CD4-positive, alpha-beta memory T cell (primary cell): ENCODE results near the gene LCE1C. TPM values are rescaled to one million over a fixed set of nuclear protein-coding genes. Genes with fewer than 3 reads are reported as not detected.

Experiments
- CTCF ChIA-PET: fragments of 350-600 bp; sonication (Branson Sonifier 250); formaldehyde crosslinking; loops from one replicate; lab custom pipeline; 2021; ENCODE audit warnings: inconsistent platforms; ENCODE audit not compliant: partially characterized antibody; lab: Charles Lee
- POLR2A ChIA-PET: fragments of 350-600 bp; sonication (Branson Sonifier 250); formaldehyde crosslinking; loops from one replicate; lab custom pipeline; 2021; ENCODE audit not compliant: partially characterized antibody; lab: Charles Lee
- DNase-seq, 5 donors: peaks; one replicate each; pipeline versions ENCODE4 v3.0.0 to v3.0.0-alpha.2; 2020 to 2022; ENCODE audit warnings: mixed read lengths in 1 of 5
- H3K27ac ChIP-seq: one replicate; pipeline ENCODE4 v1.7.0; 2013; ENCODE audit warnings: low read depth, low read length
- H3K27me3 ChIP-seq: 2 replicates; pipeline ENCODE4 v1.7.0; 2013; ENCODE audit warnings: mild to moderate bottlenecking, low read length, moderate library complexity; ENCODE audit not compliant: insufficient read depth
- H3K36me3 ChIP-seq: 2 replicates; pipeline ENCODE4 v1.7.0; 2013; ENCODE audit warnings: mild to moderate bottlenecking, low read length, moderate library complexity; ENCODE audit not compliant: insufficient read depth
- H3K4me1 ChIP-seq: 2 replicates; pipeline ENCODE4 v1.7.0; 2013; ENCODE audit warnings: mild to moderate bottlenecking, low read length, moderate library complexity; ENCODE audit not compliant: insufficient read depth
- H3K4me3 ChIP-seq, 2 donors: one replicate each; pipeline ENCODE4 v1.7.0; 2013; ENCODE audit warnings: low read length in 2 of 2, mild to moderate bottlenecking in 1 of 2
- H3K9me3 ChIP-seq, 2 donors: one replicate each; pipeline ENCODE4 v1.7.0; 2013; ENCODE audit warnings: low read length in 2 of 2, control low read depth in 1 of 2; ENCODE audit not compliant: control insufficient read depth in 1 of 2
- H3K27ac Mint-ChIP-seq, 7 donors: one replicate each; pipeline ENCODE4 v1.8.0; 2020 to 2021; ENCODE audit warnings: mixed read lengths in 7 of 7, mild to moderate bottlenecking in 6 of 7, inconsistent platforms in 3 of 7, moderate library complexity in 3 of 7
- H3K27me3 Mint-ChIP-seq, 2 donors: one replicate each; pipeline ENCODE4 v1.8.0; 2020 to 2021; ENCODE audit warnings: mixed read lengths in 2 of 2
- H3K36me3 Mint-ChIP-seq, 2 donors: one replicate each; pipeline ENCODE4 v1.8.0; 2020 to 2021; ENCODE audit warnings: mixed read lengths in 2 of 2, inconsistent platforms in 1 of 2, mild to moderate bottlenecking in 1 of 2
- H3K4me1 Mint-ChIP-seq, 4 donors: one replicate each; pipeline ENCODE4 v1.8.0; 2020 to 2021; ENCODE audit warnings: mixed read lengths in 4 of 4, mild to moderate bottlenecking in 1 of 4
- H3K4me3 Mint-ChIP-seq, 8 donors: one replicate each; pipeline ENCODE4 v1.8.0; 2020 to 2021; ENCODE audit warnings: mixed read lengths in 8 of 8, mild to moderate bottlenecking in 7 of 8, moderate library complexity in 6 of 8, inconsistent platforms in 3 of 8
- H3K9me3 Mint-ChIP-seq, 8 donors: one replicate each; pipeline ENCODE4 v1.8.0; 2020 to 2021; ENCODE audit warnings: mixed read lengths in 8 of 8, mild to moderate bottlenecking in 5 of 8, inconsistent platforms in 3 of 8, moderate library complexity in 1 of 8
- intact Hi-C: fragments of 100-400 bp; cut with micrococcal nuclease; formaldehyde crosslinking; loops from one replicate; pipeline ENCODE4 v1.15.1; 2023
- polyA plus RNA-seq, 2 donors: library from polyadenylated mRNA; unstranded; fragments of 300-500 nt; fragmentation: Illumina TruSeq; gene quantifications; one replicate each; pipeline ENCODE4 v1.2.3, GENCODE V29; 2021
- total RNA-seq, 2 experiments: library from RNA; stranded (reverse); gene quantifications; one replicate each; pipeline ENCODE4 v1.2.3, GENCODE V29; 2021

Gene LCE1C
- total and polyA plus RNA-seq, 4 experiments from 2014 or later, result not detected

GRCh38 chr1:152760551-152761190, 45.8 kb downstream of the LCE1C start:
- no peak overlapping the region for H3K4me3 Mint-ChIP-seq

GRCh38 chr1:152759453-152760173, 46.8 kb downstream of the LCE1C start:
- Mint-ChIP-seq H3K27ac (no peak overlapping the region), H3K9me3 (peaks cover 0 to 4% (median 0%) of the 10 kb centered on the region in 8 donors), H3K4me3 (no peak overlapping the region), H3K4me1 (no peaks in the 10 kb centered on the region), H3K27me3 (peaks cover 22% of the 10 kb centered on the region in 2 donors), H3K36me3 (no peaks in the 10 kb centered on the region)
- POLR2A ChIA-PET, result no interaction called here
- Histone ChIP-seq H3K27ac (no peak overlapping the region), H3K27me3 (no peaks in the 10 kb centered on the region), H3K4me1 (no peaks in the 10 kb centered on the region), H3K36me3 (no peaks in the 10 kb centered on the region), H3K4me3 (no peak overlapping the region), H3K9me3 (no peaks in the 10 kb centered on the region)
- no peak for DNase-seq
- intact Hi-C loops, result no loop called here
- CTCF ChIA-PET, result no interaction called here

More at GRCh38 chr1:152760551-152761190, 45.8 kb downstream of the LCE1C start:
- Histone ChIP-seq H3K9me3 (no peaks in the 10 kb centered on the region), H3K27ac (no peak overlapping the region), H3K27me3 (no peaks in the 10 kb centered on the region), H3K4me3 (no peak overlapping the region), H3K4me1 (no peaks in the 10 kb centered on the region), H3K36me3 (no peaks in the 10 kb centered on the region)
- Mint-ChIP-seq H3K27me3 (peaks cover 17 to 27% of the 10 kb centered on the region in 2 donors), H3K9me3 (peaks cover 0 to 4% (median 0%) of the 10 kb centered on the region in 8 donors), H3K4me1 (no peaks in the 10 kb centered on the region), H3K27ac (no peak overlapping the region), H3K36me3 (no peaks in the 10 kb centered on the region)
- DNase-seq, result no peak
- POLR2A ChIA-PET, result no interaction called here
- intact Hi-C loops, result no loop called here
- CTCF ChIA-PET, result no interaction called here

- Mint-ChIP-seq H3K4me3 (no peak overlapping the region), H3K9me3 (peaks cover 0 to 4% (median 0%) of the 10 kb centered on the region in 8 donors), H3K4me1 (no peaks in the 10 kb centered on the region), H3K36me3 (no peaks in the 10 kb centered on the region), H3K27ac (no peak overlapping the region), H3K27me3 (peaks cover 21 to 25% of the 10 kb centered on the region in 2 donors)
- H3K27ac ChIP-seq, result no peak overlapping the region
- CTCF ChIA-PET, result no interaction called here
- H3K36me3 ChIP-seq, result no peaks in the 10 kb centered on the region
- H3K4me3 ChIP-seq, result no peak overlapping the region
- no peaks in the 10 kb centered on the region for H3K4me1 ChIP-seq
- H3K9me3 ChIP-seq, result no peaks in the 10 kb centered on the region
- POLR2A ChIA-PET, result no interaction called here
- H3K27me3 ChIP-seq, result no peaks in the 10 kb centered on the region
- intact Hi-C loops, result no loop called here
- DNase-seq, result no peak
These were observed 47.8 kb downstream of the LCE1C start for GRCh38 chr1:152758636-152759035.

- H3K27ac ChIP-seq, result no peak within 1 kb of the TSS
- no peaks in the 10 kb centered on the region for H3K27me3 ChIP-seq
- no peaks in the 10 kb centered on the region for H3K36me3 Mint-ChIP-seq
- H3K27ac Mint-ChIP-seq, result no peak within 1 kb of the TSS
- peaks cover 0 to 4% (median 0%) of the 10 kb centered on the region in 8 donors for H3K9me3 Mint-ChIP-seq
- DNase-seq, result no peak
- H3K9me3 ChIP-seq, result no peaks in the 10 kb centered on the region
- H3K4me3 ChIP-seq, result no peak within 1 kb of the TSS
- no peaks in the 10 kb centered on the region for H3K4me1 ChIP-seq
- no peaks in the 10 kb centered on the region for H3K4me1 Mint-ChIP-seq
- CTCF ChIA-PET, result no interaction called here
- H3K4me3 Mint-ChIP-seq, result no peak within 1 kb of the TSS
- intact Hi-C loops, result no loop called here
- POLR2A ChIA-PET, result no interaction called here
- H3K36me3 ChIP-seq, result no peaks in the 10 kb centered on the region
- H3K27me3 Mint-ChIP-seq, result peaks cover 20 to 25% of the 10 kb centered on the region in 2 donors
These were observed 48.7 kb downstream of the LCE1C start, which contains the start of gene KPRP for GRCh38 chr1:152757747-152758146. Gene KPRP, plus strand, starts transcription at chr1:152758025. Its CDS starts 1,564 bp downstream, at chr1:152759589.

GRCh38 chr1:152756872-152757271, 49.6 kb downstream of the LCE1C start:
- CTCF ChIA-PET, result no interaction called here
- Mint-ChIP-seq H3K9me3 (peaks cover 0 to 4% (median 0%) of the 10 kb centered on the region in 8 donors), H3K27me3 (peaks cover 17 to 25% of the 10 kb centered on the region in 2 donors)

More at GRCh38 chr1:152756872-152757271, 49.6 kb downstream of the LCE1C start:
- intact Hi-C loops, result no loop called here
- Histone ChIP-seq H3K36me3 (no peaks in the 10 kb centered on the region), H3K9me3 (no peaks in the 10 kb centered on the region), H3K4me3 (no peak overlapping the region), H3K27ac (no peak overlapping the region), H3K4me1 (no peaks in the 10 kb centered on the region), H3K27me3 (no peaks in the 10 kb centered on the region)
- POLR2A ChIA-PET, result no interaction called here
- DNase-seq, result no peak
- Mint-ChIP-seq H3K4me1 (no peaks in the 10 kb centered on the region), H3K27ac (no peak overlapping the region), H3K36me3 (no peaks in the 10 kb centered on the region), H3K4me3 (no peak overlapping the region)

Other genes with a start within 250 kb of the LCE1C start
- not detected for gene LCE3E, start 239.9 kb downstream of the LCE1C start, total RNA-seq
- not detected for gene LCE3E, start 239.9 kb downstream of the LCE1C start, polyA plus RNA-seq
- gene LCE3D, start 226.1 kb downstream of the LCE1C start, total RNA-seq, result not detected
- gene LCE3D, start 226.1 kb downstream of the LCE1C start, polyA plus RNA-seq, result not detected
- not detected for gene LCE3C, start 206.4 kb downstream of the LCE1C start, total RNA-seq
- not detected for gene LCE3C, start 206.4 kb downstream of the LCE1C start, polyA plus RNA-seq
- gene LCE3B, start 192.8 kb downstream of the LCE1C start, total RNA-seq, result not detected
- not detected for gene LCE3B, start 192.8 kb downstream of the LCE1C start, polyA plus RNA-seq
- not detected for gene LCE3A, start 183.5 kb downstream of the LCE1C start, total RNA-seq
- not detected for gene LCE3A, start 183.5 kb downstream of the LCE1C start, polyA plus RNA-seq
- not detected for gene LCE2D, start 143.3 kb downstream of the LCE1C start, total RNA-seq
- gene LCE2D, start 143.3 kb downstream of the LCE1C start, polyA plus RNA-seq, result not detected
- not detected for gene LCE2C, start 131.4 kb downstream of the LCE1C start, total RNA-seq
- not detected for gene LCE2C, start 131.4 kb downstream of the LCE1C start, polyA plus RNA-seq
- gene LCE2B, start 120.5 kb downstream of the LCE1C start, total RNA-seq, result not detected
- gene LCE2B, start 120.5 kb downstream of the LCE1C start, polyA plus RNA-seq, result not detected
- not detected for gene LCE2A, start 108.3 kb downstream of the LCE1C start, total RNA-seq
- not detected for gene LCE2A, start 108.3 kb downstream of the LCE1C start, polyA plus RNA-seq
- not detected for gene LCE4A, start 98.5 kb downstream of the LCE1C start, total RNA-seq
- gene LCE4A, start 98.5 kb downstream of the LCE1C start, polyA plus RNA-seq, result not detected
- not detected for gene KPRP, start 48.6 kb downstream of the LCE1C start, total RNA-seq
- gene KPRP, start 48.6 kb downstream of the LCE1C start, polyA plus RNA-seq, result not detected
- not detected for gene LCE1F, start 31.5 kb downstream of the LCE1C start, total RNA-seq
- gene LCE1F, start 31.5 kb downstream of the LCE1C start, polyA plus RNA-seq, result not detected
- gene LCE1E, start 20.4 kb downstream of the LCE1C start, total RNA-seq, result not detected
- not detected for gene LCE1E, start 20.4 kb downstream of the LCE1C start, polyA plus RNA-seq
- not detected for gene LCE1D, start 9.9 kb downstream of the LCE1C start, total RNA-seq
- gene LCE1D, start 9.9 kb downstream of the LCE1C start, polyA plus RNA-seq, result not detected
- not detected for gene LCE1B, start 5.3 kb upstream of the LCE1C start, total RNA-seq
- not detected for gene LCE1B, start 5.3 kb upstream of the LCE1C start, polyA plus RNA-seq
- gene LCE1A, start 20.8 kb upstream of the LCE1C start, total RNA-seq, result not detected
- not detected for gene LCE1A, start 20.8 kb upstream of the LCE1C start, polyA plus RNA-seq
- gene LCE6A, start 36.2 kb upstream of the LCE1C start, total RNA-seq, result not detected
- gene LCE6A, start 36.2 kb upstream of the LCE1C start, polyA plus RNA-seq, result not detected
- gene LCE7A, start 53.3 kb upstream of the LCE1C start, total RNA-seq, result not detected
- gene LCE7A, start 53.3 kb upstream of the LCE1C start, polyA plus RNA-seq, result not detected
- gene SMCP, start 71.7 kb upstream of the LCE1C start, total RNA-seq, result not detected
- gene SMCP, start 71.7 kb upstream of the LCE1C start, polyA plus RNA-seq, result not detected
- not detected for gene IVL, start 101.9 kb upstream of the LCE1C start, total RNA-seq
- gene IVL, start 101.9 kb upstream of the LCE1C start, polyA plus RNA-seq, result not detected
- gene SPRR5, start 140.6 kb upstream of the LCE1C start, total RNA-seq, result not detected
- gene SPRR5, start 140.6 kb upstream of the LCE1C start, polyA plus RNA-seq, result not detected
- gene SPRR4, start 164.0 kb upstream of the LCE1C start, total RNA-seq, result not detected
- gene SPRR4, start 164.0 kb upstream of the LCE1C start, polyA plus RNA-seq, result not detected
- gene SPRR1A, start 177.4 kb upstream of the LCE1C start, total RNA-seq, result not detected
- gene SPRR1A, start 177.4 kb upstream of the LCE1C start, polyA plus RNA-seq, result not detected
- gene SPRR3, start 195.1 kb upstream of the LCE1C start, total RNA-seq, result not detected
- not detected for gene SPRR3, start 195.1 kb upstream of the LCE1C start, polyA plus RNA-seq
- not detected for gene SPRR1B, start 224.6 kb upstream of the LCE1C start, total RNA-seq
- not detected for gene SPRR1B, start 224.6 kb upstream of the LCE1C start, polyA plus RNA-seq
- not detected for gene SPRR2D, start 234.5 kb upstream of the LCE1C start, total RNA-seq
- gene SPRR2D, start 234.5 kb upstream of the LCE1C start, polyA plus RNA-seq, result not detected